ENCODE results near the gene MTOR.
A peak's percentile ranks its signal among the peaks of the same experiment; 100 is the strongest.
"Not testable (repeated sequence)": the region's sequence is repeated elsewhere in the genome, so short reads cannot be mapped to it uniquely, and the experiment has no call there.

MTOR gene

DNA sequence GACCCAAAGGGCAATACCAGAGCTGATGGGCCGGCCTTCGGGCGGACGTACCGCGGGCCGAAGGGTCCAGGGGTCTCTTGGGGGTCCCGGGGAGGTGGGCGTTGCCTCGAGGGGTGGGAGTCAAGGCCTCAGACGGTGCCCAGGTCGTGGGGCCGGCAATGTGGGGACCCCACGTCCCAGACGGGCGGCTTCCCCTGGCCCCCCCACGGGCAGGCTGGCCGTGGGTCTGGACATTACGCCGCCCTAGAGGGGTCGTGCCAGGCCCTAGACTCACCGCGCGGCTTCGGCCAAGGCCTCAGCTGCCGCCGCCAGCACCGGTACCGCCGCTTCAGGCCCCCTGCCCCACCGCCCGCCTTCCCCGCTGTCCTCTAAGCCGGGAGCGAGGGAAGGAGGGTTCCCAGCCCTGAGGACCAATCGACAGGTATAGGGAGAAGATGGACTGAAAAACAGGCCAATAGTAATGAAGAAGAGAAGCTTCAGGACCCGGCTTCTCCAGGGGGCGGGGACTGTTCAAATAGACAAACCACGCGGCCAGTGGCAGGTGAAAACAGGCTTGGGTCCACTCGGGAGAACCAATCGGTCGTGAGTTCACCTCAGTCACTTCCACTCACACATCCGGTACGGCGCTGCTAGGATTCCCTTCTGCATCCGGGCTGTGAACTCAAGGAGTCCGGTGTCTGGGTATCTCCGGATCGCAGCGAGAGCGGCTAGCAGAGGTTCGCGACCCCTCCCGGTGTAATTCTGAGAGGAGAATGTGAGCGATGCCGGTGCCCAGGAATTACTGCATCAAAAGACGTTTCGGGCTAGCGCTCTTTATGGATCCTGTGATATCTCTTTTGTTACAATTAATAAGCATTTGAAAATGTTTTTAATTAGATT lies at the start of gene MTOR:
Gene MTOR (minus strand): TSS at position 381 of the 879 bp plus-strand sequence. CDS start 3,142 bp downstream, outside the sequence.
- DNase-seq (ENCODE audit: low read depth in 2 of 2), result peak; percentile 91 to 97

DNA sequence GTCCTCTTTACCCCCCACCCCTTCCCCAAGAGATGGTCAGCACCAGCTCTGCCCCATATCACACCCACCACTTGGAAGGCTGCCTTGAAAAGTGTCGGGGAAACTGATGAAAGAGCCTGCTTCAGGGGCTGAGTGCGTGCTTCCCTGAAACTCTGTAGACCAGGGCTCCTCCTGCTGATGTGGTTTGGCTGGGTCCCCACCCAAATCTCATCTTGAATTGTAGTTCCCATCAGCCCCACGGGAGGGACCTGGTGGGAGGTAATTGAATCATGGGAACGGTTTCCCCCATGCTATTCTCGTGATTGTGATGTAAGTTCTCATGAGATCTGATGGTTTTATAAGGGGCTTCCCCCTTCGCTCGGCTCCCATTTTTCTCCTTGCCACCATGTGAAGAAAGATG lies 47.0 kb upstream of the MTOR start:
- no peak for DNase-seq (ENCODE audit: low read depth in 2 of 2)

- DNase-seq (ENCODE audit: low read depth in 2 of 2), result no peak
These were observed 46.4 kb upstream of the MTOR start for GRCh38 chr1:11308699-11309224.

DNA sequence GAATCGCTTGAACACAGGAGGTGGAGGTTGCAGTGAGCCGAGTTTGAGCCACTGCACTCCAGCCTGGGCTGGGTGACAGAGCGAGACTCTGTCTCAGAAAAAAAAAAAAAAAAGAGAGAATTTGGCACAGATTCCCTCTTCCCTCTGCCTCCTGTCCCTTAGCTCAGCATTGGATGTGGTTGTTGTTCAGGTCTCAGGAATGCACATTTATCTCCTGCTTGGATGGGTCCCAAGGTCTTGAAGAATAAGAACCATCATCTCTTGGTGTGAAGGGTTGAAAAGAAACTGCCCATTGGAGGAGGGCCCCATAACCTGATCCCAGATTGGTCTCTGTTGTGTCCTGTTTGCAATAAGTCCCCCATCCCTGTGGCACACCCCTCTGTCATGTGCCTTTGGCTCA lies 45.5 kb upstream of the MTOR start:
- no peak for DNase-seq (ENCODE audit: low read depth in 2 of 2)

- DNase-seq (ENCODE audit: low read depth in 2 of 2), result not testable (repeated sequence)
These were observed 43.2 kb upstream of the MTOR start for GRCh38 chr1:11305516-11305915.

DNA sequence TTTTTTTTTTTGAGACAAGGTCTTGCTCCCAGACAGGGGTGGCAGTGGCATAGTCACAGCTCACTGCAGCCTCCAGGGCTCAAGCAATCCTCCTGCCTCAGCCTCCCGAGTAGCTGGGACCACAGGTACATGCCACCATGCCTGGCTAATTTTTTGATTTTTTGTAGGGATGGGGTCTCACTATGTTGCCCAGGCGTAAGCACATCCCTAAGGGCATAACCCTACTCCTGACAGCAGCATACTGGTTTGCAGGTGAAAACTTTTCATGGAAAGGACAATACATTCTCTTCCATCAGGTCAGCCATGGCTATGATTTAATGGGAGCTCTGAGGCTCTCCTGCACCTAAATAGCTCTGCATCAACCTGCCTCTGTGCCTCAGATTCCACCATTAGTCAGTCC lies 40.0 kb upstream of the MTOR start:
- no peak for DNase-seq (ENCODE audit: low read depth in 2 of 2)

GRCh38 chr1:11301601-11302000 lies 39.2 kb upstream of the MTOR start:
- no peak for DNase-seq (ENCODE audit: low read depth in 2 of 2)

GRCh38 chr1:11299225-11299574 lies 36.8 kb upstream of the MTOR start:
- DNase-seq (ENCODE audit: low read depth in 2 of 2), result no peak

DNA sequence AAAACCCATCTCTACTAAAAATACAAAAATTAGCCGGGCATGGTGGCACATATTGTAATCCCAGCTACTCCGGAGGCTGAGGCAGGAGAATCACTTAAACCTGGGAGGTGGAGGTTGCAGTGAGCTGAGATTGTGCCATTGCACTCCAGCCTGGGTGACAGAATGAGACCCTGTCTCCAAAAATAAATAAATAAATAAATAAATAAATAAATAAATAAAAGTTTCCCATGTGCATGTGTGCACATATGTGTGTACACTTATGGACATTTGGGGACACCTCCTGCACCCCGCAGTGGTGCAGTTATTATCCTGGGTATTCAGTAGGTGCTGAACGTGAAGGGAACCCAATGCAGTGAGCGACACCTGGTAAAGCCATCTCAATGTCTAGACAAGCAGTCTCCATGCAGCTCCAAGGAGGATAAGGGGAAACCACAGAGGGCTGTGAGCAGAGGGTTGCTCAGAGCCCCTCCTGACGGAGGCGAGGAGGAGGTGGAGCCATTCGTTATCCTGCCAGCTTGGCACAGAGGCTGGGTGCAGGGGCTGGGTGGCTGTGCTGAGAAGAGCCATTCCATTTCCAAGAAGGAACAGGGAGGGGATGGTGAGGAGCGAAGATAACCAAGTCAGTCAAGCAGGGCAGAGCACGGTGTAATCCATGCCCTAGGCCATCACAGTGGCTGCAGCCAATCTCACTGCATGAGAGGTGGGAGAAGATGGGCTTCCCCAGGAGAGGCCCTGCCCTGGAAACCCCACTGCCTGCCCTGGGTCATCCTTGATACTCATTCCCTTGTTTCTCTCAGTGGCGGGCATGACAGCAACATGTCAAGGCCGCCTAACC lies 36.3 kb upstream of the MTOR start:
- no peak for DNase-seq (ENCODE audit: low read depth in 2 of 2)

- not testable (repeated sequence) for DNase-seq (ENCODE audit: low read depth in 2 of 2)
These were observed 35.4 kb upstream of the MTOR start for GRCh38 chr1:11297774-11298173.

DNA sequence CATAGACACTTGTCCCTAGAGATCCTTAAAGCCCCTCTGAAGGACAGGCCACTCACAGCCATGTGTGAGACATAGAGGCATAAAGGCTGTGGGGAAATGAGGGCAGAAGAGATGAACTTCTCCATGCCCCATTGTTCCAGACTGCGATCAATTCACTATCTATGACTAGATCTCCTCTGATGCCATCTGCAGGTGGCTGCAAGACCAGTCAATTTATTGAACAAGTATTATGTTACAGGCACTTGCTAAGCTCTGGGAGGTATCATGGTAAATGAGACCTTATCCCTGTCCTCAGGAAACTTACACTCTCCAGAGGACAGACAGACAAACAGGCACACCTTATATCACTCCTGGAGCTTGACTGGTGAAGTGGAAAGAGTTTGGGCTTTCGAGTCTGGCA lies 33.6 kb upstream of the MTOR start:
- no peak for DNase-seq (ENCODE audit: low read depth in 2 of 2)

DNA sequence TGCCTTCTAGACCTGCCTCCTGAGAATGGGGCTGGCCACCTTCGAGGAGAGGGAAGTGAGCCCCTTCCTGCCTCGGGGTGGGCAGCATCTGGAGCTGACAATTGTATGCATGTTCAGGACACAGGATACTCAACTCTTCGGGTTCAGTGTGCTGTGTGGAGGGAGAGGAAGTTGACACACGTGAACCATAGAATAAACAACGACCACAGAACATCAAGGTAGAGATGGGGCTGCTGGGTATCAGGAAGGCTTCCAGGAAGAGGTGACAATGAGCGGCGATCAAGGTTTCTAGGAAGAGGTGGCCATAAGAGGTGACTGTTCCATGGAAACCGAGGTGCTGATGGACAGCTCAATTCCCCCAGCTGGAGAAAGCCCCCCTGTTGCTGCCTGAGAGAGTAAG lies 32.6 kb upstream of the MTOR start:
- no peak for DNase-seq (ENCODE audit: low read depth in 2 of 2)

DNA sequence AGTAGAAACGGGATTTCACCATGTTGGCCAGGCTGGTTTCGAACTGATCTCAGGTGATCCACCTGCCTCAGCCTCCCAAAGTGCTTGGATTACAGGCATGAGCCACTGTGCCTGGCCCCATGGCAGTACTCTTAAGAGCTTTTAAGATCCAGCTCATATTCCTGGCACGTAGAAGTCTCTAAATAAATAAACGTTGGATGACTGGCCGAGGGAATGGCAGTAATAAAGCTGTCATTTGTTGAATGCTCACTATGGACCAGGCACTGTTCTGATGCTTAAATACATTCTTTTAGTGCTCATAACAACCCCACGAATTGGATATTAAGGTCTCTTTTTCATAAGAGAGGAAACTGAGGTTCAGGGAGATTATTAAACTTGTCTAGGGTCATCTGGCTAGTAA lies 31.5 kb upstream of the MTOR start:
- no peak for DNase-seq (ENCODE audit: low read depth in 2 of 2)

GRCh38 chr1:11291049-11291448 lies 28.7 kb upstream of the MTOR start:
- DNase-seq (ENCODE audit: low read depth in 2 of 2), result no peak

DNA sequence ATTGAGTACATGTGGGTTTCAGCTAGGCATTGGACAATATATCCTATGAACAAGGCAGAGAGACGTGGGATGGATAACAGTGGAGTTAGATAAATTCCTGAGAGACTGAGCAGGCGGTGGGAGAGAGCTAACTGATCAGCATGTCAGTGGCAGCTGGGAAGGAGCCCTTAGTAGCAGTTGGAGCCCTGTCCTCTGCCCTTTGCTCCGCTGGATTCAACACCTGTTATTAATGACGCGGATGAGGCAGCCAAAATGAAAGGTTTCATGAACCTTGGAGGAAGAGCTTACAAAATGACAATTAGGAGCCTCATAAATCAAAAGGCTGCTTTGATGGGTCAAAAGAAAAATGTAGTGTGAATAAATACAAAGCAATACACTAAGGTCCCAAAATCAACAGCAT lies 26.7 kb upstream of the MTOR start:
- no peak for DNase-seq (ENCODE audit: low read depth in 2 of 2)

DNA sequence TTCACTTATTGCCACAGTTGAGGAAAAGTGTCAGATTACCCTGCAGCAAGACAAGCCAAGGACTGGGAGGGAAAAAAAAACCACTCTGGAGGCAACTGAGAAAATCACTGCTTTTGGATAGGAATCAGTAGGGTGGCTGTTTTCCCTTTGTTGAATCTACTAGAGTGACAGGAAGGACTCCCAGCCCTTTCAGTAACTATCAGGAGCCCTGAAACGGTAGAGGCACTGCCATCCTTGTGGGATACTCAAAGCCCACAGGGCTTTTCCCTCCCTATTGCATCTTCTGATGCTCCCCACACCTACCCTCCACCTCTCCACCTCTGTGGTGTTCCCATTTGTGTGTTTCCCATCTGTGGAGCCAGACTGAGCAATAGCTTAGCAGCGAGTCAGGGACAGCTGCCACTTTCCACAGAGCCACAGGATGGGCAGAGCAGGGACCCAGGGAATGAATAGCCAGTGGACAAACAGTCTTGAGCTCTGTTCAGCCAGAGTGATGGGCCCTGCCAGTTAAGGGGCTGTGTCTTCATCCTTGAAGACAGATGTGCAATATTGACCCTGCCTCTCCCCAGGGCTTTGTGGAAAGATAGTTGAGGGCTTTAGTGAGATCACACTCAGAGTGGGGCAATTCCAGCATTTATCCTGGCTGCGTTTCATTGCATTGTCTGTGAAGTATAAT lies 24.5 kb upstream of the MTOR start:
- DNase-seq (ENCODE audit: low read depth in 2 of 2), result no peak

DNA sequence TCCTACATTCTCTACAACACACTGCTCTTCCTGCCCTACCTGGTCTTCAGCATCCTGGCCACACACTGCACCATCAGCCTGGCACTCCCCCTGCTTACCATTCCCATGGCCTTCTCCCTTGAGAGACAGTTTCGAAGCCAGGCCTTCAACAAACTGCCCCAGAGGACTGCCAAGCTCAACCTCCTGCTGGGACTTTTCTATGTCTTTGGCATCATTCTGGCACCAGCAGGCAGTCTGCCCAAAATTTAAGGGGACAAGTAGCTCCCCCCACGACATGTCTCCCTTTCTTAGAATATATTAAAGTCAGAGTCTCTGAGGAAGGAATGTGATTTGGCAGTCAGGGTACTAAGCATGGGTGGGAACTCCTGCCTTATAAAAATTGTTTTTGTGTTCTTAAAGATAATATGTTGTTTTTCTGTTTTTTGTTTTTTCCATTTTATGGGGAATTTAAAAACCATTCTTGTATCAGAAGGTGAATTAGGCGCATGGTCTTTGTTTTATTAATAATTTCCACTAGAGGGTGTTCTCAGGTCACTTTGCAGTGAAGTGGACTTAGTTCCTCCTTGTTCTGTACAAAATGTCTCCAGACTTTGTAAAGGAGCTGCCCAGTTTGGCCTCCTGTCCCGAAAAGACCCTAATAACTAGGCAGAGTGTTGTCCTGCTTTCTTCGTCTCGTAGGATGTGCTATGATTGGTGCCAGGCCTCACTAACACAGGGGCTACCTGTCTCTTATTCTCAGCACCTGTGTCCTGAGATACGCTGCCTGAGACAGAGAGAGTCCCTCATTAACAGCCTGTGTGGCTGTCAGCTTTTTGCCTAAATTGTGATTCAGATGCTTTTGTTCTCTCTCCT lies 23.8 kb upstream of the MTOR start:
- no peak for DNase-seq (ENCODE audit: low read depth in 2 of 2)

GRCh38 chr1:11284784-11285183 lies 22.4 kb upstream of the MTOR start:
- DNase-seq (ENCODE audit: low read depth in 2 of 2), result no peak

GRCh38 chr1:11283151-11283550 lies 20.8 kb upstream of the MTOR start:
- no peak for DNase-seq (ENCODE audit: low read depth in 2 of 2)

- no peak for DNase-seq (ENCODE audit: low read depth in 2 of 2)
These were observed 19.4 kb upstream of the MTOR start for GRCh38 chr1:11281518-11282331.

All from stimulated activated CD8-positive, alpha-beta memory T cell treated with anti-CD3 and anti-CD28 coated beads, Interleukin-15, amount 100 ng/mL, for 4 hours (primary cell).